Endothelial cell of hepatic sinusoid (primary cell): Measurements from ENCODE around the gene ZHX3.

ENCODE experiments used
- in situ Hi-C: cut with HindIII; loops from 2 replicates; pipeline ENCODE4 v1.10.0; 2017; ENCODE audit warnings: low sequenced_read_pairs

Gene ZHX3, protein sequence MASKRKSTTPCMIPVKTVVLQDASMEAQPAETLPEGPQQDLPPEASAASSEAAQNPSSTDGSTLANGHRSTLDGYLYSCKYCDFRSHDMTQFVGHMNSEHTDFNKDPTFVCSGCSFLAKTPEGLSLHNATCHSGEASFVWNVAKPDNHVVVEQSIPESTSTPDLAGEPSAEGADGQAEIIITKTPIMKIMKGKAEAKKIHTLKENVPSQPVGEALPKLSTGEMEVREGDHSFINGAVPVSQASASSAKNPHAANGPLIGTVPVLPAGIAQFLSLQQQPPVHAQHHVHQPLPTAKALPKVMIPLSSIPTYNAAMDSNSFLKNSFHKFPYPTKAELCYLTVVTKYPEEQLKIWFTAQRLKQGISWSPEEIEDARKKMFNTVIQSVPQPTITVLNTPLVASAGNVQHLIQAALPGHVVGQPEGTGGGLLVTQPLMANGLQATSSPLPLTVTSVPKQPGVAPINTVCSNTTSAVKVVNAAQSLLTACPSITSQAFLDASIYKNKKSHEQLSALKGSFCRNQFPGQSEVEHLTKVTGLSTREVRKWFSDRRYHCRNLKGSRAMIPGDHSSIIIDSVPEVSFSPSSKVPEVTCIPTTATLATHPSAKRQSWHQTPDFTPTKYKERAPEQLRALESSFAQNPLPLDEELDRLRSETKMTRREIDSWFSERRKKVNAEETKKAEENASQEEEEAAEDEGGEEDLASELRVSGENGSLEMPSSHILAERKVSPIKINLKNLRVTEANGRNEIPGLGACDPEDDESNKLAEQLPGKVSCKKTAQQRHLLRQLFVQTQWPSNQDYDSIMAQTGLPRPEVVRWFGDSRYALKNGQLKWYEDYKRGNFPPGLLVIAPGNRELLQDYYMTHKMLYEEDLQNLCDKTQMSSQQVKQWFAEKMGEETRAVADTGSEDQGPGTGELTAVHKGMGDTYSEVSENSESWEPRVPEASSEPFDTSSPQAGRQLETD

GRCh38 chr20:41317546-41318270, at the start of gene ZHX3:
Gene ZHX3 (minus strand): TSS chr20:41317731. CDS start chr20:41204916, 112,815 bp downstream.
- in situ Hi-C loops = no loop called here

- in situ Hi-C loops = no loop called here
These were observed 49.8 kb upstream of the ZHX3 start for GRCh38 chr20:41367393-41367695.

GRCh38 chr20:41366546-41367392, 49.2 kb upstream of the ZHX3 start, which contains the start of gene EMILIN3:
Gene EMILIN3 (minus strand): TSS chr20:41366818. CDS start chr20:41366634, 184 bp downstream.
- in situ Hi-C loops = no loop called here

GRCh38 chr20:41365777-41366545, 48.4 kb upstream of the ZHX3 start:
- in situ Hi-C loops = no loop called here

- in situ Hi-C loops = no loop called here
These were observed 47.6 kb upstream of the ZHX3 start for GRCh38 chr20:41364967-41365765.

GRCh38 chr20:41364236-41364855, 46.8 kb upstream of the ZHX3 start:
- in situ Hi-C loops = no loop called here

GRCh38 chr20:41363601-41364000, 46.1 kb upstream of the ZHX3 start:
- in situ Hi-C loops = no loop called here

DNA sequence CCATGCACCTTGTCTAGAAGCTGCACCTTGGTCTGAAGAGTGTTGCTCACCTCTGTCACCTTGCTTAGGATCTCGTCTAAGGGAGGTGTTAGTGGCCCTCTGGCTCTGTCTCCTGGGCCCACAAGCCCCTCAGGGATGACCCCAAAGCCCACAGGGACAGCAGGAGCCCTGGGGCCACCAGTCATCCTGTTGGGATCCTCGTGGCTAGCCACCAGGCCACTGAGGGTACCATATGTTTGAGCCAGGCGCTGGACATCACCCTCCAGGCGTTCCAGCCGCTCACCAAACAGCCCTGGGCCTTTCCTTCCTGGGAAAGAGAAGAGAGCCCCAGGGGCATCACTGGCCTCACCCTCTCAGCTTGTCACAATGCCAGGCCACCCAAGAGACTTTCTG, 45.2 kb upstream of the ZHX3 start:
- in situ Hi-C loops = no loop called here

DNA sequence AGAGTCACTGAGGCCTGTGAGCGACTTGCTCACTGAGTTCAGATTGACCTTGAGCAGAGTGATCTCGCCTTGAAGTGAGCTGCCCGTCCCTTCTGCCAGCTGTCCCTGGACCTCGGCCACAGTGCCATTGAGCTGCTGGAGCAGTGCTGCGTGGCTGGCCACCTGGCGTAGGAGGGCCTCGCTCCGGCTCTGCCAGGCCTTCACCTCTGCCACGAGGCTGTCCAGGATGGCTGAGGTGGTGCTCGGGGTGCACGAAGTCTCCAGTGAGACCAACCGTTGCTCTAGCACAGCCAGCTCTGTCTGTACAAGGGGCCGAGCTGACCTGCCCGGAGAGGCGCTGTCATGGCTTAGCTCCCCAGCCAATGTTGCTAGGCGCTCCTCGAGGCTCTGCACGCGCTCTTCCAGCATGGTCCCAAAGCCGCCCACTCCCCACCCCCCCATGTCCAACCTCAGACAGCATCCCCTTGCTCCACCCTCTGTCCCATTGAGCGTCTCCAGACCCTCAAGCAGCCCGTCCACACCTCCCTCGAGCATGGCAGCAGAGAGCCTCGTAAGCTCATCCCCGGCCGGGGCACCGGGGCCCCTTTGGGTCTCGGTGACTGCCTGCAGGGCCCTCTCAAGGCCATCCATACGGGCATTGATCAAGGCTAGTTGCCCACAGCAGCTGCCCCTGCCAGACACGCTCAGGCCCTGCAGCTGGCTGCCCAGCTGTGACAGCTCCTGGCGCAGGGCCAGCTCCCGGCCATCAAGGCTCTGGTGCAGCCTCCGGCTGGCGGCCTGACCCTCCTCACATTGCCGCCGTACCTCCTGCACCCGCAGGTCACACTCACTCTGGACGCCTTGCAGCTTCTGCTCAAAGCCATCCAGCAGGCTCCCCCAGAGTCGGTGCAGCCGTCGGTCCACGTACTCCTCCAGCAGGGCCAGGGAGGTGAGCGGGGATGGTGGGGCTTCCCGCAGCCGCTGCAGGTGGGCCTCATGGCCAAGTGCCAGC, 44.5 kb upstream of the ZHX3 start:
- in situ Hi-C loops = no loop called here

DNA sequence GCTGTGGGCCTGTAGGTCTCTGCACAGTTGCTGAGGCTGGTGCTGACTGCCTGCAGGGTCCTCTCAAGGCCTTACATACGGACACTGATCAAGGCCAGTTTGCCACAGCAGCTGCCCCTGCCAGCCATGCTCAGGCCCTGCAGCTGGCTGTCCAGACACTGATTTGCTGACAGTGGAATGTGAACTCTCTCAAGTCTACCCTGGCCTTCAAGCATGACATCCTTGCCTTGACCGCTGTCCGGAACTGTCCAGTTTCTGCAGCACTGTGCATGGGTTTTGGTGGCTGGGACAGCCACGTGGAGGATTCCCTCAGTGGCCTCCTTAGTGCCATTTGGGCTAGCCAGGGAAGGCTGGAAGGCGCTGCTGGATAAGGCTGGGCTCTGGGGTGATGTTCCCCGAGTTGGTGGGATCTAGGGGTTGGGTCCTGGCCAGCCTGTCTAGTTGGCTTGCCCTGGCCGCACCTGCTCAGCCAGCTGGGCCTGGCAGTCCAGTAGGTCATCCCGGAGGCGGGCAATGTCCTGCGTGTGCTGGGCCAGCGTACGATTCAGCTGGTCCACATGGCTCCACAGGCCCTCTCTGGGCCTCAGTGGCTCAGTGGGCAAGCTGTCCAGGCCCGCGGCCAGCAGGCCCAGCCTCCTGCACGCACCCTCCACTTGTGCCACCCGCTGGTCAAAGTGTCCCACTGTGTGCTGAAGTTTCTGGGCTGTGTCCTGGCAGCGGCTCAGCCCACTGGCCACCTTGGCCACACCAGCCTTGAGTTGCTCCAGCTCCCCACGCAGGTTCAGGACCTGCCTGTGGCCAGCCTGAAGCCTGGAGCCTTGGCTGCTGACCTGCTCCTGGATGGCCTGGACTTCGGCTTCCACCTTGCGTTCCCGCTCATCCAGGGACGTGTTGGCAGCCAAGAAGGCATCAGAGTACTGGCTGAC, 43.6 kb upstream of the ZHX3 start:
- in situ Hi-C loops = no loop called here

DNA sequence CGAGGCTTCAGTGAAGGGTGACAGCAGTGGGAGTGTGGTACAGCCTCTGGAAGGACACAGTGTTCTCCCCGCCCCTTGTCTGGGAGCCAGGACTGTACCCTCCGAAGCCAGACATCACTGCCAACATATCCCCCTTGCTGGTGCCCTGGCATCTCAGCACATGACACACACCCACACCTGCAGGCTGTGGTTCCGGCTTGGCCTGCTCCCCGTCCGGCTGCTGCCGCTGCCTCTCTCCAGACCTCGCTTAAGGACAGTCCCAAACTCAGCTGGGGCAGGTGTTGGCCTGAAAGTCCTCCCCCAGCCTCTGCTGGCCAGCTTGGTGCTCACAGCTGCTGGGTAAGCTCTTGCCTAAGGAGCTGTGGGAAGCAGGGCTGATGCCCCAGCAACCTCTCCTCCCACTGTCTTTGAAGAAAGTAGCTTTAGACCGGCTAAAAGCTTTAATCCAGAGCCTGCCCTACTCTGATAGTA, 42.0 kb upstream of the ZHX3 start:
- in situ Hi-C loops = no loop called here

DNA sequence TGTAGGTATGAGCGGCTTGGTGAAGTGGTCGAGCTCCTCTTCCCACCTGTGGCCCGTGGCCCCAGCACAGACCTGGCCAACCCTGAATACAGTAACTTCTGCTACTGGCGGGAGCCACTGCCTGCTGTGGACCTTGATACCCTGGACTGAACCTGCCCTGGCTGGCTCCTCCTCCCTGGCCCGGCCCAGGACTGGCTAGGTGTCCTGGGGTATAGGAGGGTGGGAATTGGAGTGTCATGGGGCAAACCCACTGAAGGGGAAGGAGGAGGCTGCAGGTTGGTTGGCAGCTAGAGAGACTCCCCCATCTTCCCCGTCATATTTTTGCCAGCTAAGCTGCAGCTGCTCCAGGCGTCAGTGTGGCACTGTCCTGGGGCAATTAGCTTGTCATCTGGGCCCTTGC, 41.2 kb upstream of the ZHX3 start:
- in situ Hi-C loops = no loop called here

- in situ Hi-C loops = no loop called here
These were observed 40.7 kb upstream of the ZHX3 start for GRCh38 chr20:41358230-41358629.

GRCh38 chr20:41357424-41358163, 40.1 kb upstream of the ZHX3 start:
- in situ Hi-C loops = no loop called here

DNA sequence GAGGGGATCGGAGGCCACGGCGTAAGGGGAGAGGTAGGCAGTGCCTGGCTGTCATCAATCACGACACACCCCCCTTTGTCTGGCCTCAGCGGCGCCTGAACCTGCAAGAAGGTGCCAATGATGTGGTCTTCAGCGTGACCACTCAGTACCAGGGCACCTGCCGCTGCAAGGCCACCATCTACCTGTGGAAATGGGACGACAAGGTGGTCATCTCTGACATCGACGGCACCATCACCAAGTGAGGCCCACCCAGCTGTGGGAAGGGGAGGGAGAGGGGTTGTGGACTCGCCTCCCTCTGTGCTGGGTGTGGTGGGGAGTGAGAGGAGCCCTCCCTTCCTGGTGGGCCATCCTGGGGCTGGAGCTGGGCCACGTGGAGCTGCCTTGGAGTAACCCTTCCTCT, 39.4 kb upstream of the ZHX3 start:
- in situ Hi-C loops = no loop called here
